KMS-11 (cell line): ENCODE measurements around the gene LRRK2.
"Not testable (repeated sequence)": the region's sequence is repeated elsewhere in the genome, so short reads cannot be mapped to it uniquely, and the experiment has no call there.

Source experiments
- H2AFZ ChIP-seq: fragments of 200-600 bp; sonication (generic); 2 replicates; pipeline ENCODE4 v1.6.1; 2016; ENCODE audit warnings: antibody characterized with exemption, mixed run types, low read depth
- H3K27ac ChIP-seq: fragments of 200-600 bp; sonication (generic); 2 replicates; pipeline ENCODE4 v1.6.1; 2016; ENCODE audit warnings: mild to moderate bottlenecking, mixed run types
- H3K27me3 ChIP-seq: fragments of 200-600 bp; sonication (generic); 2 replicates; pipeline ENCODE4 v1.6.1; 2017; ENCODE audit warnings: mild to moderate bottlenecking, low read depth, mixed run types, moderate library complexity; ENCODE audit not compliant: insufficient read depth
- H3K36me3 ChIP-seq: fragments of 200-600 bp; sonication (generic); 2 replicates; pipeline ENCODE4 v1.6.1; 2017; ENCODE audit warnings: mild to moderate bottlenecking, mixed run types; ENCODE audit not compliant: insufficient read depth
- H3K4me1 ChIP-seq: fragments of 200-600 bp; sonication (generic); 2 replicates; pipeline ENCODE4 v1.6.1; 2016; ENCODE audit warnings: mild to moderate bottlenecking, low read depth, mixed run types; ENCODE audit not compliant: poor library complexity, severe bottlenecking
- H3K4me2 ChIP-seq: fragments of 200-600 bp; sonication (generic); 2 replicates; pipeline ENCODE4 v1.7.0; 2016; ENCODE audit warnings: mild to moderate bottlenecking, mixed run types
- H3K4me3 ChIP-seq: fragments of 200-600 bp; sonication (generic); IDR thresholded peaks from 2 replicates; pipeline ENCODE4 v1.6.1; 2017; ENCODE audit warnings: low read depth, low read length, mixed read lengths; ENCODE audit not compliant: insufficient read depth
- H3K79me2 ChIP-seq: fragments of 200-600 bp; sonication (generic); 2 replicates; pipeline ENCODE4 v1.6.1; 2016; ENCODE audit warnings: low read depth, mixed run types; ENCODE audit not compliant: insufficient read depth
- H3K9ac ChIP-seq: fragments of 200-600 bp; sonication (generic); 2 replicates; pipeline ENCODE4 v1.6.1; 2016; ENCODE audit warnings: mild to moderate bottlenecking, mixed run types
- H4K20me1 ChIP-seq: fragments of 200-600 bp; sonication (generic); 2 replicates; pipeline ENCODE4 v1.6.1; 2016; ENCODE audit warnings: mild to moderate bottlenecking, mixed run types; ENCODE audit not compliant: insufficient read depth
- TF ChIP-seq, protein P1 (sequence below): fragments of 200-600 bp; sonication (generic); conservative IDR thresholded peaks from 2 replicates; pipeline ENCODE4 v1.6.1; 2017; ENCODE audit warnings: low read depth, mild to moderate bottlenecking, antibody characterized with exemption, low read length, moderate library complexity, mixed read lengths

LRRK2 gene

DNA sequence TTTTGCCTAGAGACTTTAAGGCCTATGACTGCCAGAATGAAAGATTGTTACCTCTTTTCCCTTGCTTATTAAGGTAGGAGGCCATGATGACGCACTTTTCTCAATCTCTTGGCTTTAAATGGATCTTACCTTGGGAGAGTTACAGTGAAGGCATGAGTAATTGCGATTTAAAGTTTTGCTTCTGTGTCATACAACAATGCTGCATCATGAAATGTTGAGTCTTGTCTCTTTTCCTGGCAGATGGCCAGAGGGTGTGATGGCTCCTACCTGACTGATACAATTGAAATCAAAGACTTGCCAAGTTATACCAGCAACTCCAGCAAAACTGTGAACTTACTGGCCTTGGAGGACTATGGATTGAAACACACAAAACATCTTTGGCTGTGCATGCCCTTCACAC, 17.2 kb upstream of the LRRK2 start:
- TF ChIP-seq, protein P1, sequence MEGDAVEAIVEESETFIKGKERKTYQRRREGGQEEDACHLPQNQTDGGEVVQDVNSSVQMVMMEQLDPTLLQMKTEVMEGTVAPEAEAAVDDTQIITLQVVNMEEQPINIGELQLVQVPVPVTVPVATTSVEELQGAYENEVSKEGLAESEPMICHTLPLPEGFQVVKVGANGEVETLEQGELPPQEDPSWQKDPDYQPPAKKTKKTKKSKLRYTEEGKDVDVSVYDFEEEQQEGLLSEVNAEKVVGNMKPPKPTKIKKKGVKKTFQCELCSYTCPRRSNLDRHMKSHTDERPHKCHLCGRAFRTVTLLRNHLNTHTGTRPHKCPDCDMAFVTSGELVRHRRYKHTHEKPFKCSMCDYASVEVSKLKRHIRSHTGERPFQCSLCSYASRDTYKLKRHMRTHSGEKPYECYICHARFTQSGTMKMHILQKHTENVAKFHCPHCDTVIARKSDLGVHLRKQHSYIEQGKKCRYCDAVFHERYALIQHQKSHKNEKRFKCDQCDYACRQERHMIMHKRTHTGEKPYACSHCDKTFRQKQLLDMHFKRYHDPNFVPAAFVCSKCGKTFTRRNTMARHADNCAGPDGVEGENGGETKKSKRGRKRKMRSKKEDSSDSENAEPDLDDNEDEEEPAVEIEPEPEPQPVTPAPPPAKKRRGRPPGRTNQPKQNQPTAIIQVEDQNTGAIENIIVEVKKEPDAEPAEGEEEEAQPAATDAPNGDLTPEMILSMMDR: no peak
- Histone ChIP-seq H2AFZ (no peak overlapping the region), H4K20me1 (no peaks in the 10 kb centered on the region), H3K27ac (no peak overlapping the region), H3K27me3 (no peaks in the 10 kb centered on the region), H3K4me1 (peaks cover 12% of the 10 kb centered on the region), H3K9ac (no peak overlapping the region), H3K4me3 (no peak overlapping the region), H3K36me3 (no peaks in the 10 kb centered on the region), H3K79me2 (no peaks in the 10 kb centered on the region), H3K4me2 (no peak overlapping the region)

DNA sequence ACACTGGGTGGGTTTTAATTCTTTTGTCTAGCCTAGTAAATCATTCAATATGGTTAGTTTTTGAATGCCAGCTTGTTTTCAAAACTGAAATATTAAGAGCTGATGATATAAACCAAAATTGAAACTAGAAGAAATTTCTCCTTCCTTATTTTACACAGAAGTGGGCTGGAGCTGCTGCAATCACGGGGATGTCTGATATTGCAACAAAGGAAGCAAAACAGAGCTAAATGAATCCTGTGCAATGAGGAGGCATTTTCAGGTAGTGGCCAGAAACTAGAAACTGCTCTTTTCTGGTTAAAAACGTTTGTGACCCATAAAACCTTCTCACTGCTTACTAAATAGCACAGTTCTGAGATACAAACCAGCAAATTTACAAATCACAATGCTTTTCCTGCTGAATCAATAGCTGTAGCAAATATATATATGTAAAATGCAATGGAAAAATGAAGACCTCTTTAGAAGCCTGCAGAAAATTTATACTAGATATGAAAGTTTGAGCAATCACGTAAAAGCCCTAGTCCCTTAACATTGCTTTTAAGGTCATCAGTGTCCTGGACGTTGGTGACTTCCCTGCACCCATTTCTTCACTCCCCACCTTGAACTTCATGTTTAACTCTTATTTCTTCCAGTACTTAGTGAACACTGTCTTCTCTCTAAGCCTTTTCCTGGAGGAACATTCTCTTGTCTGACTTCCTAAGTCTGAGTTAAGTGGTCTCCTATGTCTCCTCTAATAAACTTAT, 15.9 kb upstream of the LRRK2 start:
- H3K4me3 ChIP-seq: no peak overlapping the region
- H3K27ac ChIP-seq: no peak overlapping the region
- peaks cover 12% of the 10 kb centered on the region for H3K4me1 ChIP-seq
- H4K20me1 ChIP-seq: no peaks in the 10 kb centered on the region
- H3K79me2 ChIP-seq: no peaks in the 10 kb centered on the region
- TF ChIP-seq, protein P1: no peak
- H2AFZ ChIP-seq: peak overlapping the region; percentile 38; the same call in 1 of the 2 replicates
- no peaks in the 10 kb centered on the region for H3K27me3 ChIP-seq
- no peak overlapping the region; the same call in 1 of the 2 replicates for H3K4me2 ChIP-seq
- no peaks in the 10 kb centered on the region for H3K36me3 ChIP-seq
- H3K9ac ChIP-seq: no peak overlapping the region

DNA sequence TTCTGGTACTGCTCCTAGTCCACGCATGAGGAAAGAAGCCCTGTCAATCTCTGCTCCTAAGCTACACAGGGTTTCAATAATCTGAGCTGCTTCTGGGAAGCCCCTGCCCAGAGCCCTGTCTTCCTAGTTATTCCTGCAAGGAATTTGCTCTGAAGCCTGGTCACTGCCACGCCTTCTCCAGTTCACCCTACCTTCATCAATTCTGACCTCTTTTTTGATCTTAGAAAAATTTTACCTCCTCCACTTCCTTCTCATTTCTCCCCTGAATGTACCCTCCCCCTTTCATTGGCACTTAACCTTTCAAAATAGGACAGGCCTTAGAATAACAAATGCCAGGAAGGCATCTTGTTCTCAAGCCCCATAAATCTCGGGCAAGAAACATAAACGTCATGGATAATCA, 14.9 kb upstream of the LRRK2 start:
- Histone ChIP-seq H3K4me3 (no peak overlapping the region), H2AFZ (no peak overlapping the region), H3K4me1 (peaks cover 12% of the 10 kb centered on the region), H3K27me3 (no peaks in the 10 kb centered on the region), H3K9ac (no peak overlapping the region), H3K36me3 (no peaks in the 10 kb centered on the region), H3K27ac (no peak overlapping the region), H3K4me2 (no peak overlapping the region), H4K20me1 (no peaks in the 10 kb centered on the region), H3K79me2 (no peaks in the 10 kb centered on the region)
- TF ChIP-seq, protein P1: no peak

DNA sequence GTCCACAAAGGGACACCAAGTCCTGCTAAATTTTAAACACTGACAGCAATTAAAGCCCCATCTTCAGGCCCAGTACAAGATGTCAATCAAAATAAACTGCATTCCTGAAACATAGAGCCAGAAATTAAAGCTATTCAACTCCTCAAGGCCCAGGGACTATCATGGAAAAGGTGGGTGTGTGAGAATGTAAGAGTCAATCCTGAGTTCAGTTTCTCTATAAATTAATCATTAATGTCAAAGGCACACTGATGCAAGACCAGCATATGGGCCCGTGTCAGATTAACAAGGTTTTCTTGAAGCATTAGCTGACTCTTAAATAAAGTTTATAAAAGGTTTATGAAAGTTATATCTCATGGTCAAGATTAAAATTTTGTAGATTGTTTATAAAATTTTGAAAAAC, 13.6 kb upstream of the LRRK2 start:
- not testable (repeated sequence) for H3K9ac ChIP-seq, H3K4me3 ChIP-seq, H3K27me3 ChIP-seq, H3K79me2 ChIP-seq, H3K36me3 ChIP-seq, H3K4me2 ChIP-seq, H3K27ac ChIP-seq, H4K20me1 ChIP-seq, H2AFZ ChIP-seq
- peaks cover 12% of the 10 kb centered on the region for H3K4me1 ChIP-seq

DNA sequence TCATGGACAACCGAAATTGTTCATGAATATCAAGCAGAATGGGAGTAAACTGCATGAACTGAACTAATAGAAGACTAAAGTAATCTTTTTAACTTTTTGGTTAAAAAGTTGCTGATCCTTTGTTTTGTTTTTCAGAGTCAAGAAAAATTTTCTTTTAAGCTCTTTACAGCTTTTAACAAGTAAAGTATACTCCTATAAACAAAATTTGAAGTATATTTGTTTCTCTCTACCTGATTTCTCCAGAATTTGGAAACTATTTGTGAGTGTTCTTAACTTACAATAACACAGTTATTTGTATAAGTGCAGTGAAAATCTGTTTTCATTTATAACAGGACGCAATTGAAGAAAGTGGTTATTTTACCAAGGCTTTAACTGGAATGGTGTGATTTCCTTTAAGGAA, 12.2 kb upstream of the LRRK2 start:
- Histone ChIP-seq H3K9ac (no peak overlapping the region), H3K27ac (no peak overlapping the region), H3K36me3 (no peaks in the 10 kb centered on the region), H3K4me2 (no peak overlapping the region), H3K4me3 (no peak overlapping the region), H3K79me2 (no peaks in the 10 kb centered on the region), H2AFZ (no peak overlapping the region), H4K20me1 (no peaks in the 10 kb centered on the region), H3K27me3 (no peaks in the 10 kb centered on the region), H3K4me1 (peaks cover 12% of the 10 kb centered on the region)
- TF ChIP-seq, protein P1: no peak
